Esophagus squamous epithelium (tissue), 4 donors: ENCODE measurements around the gene MRPS16.

Experiments
- POLR2A ChIP-seq, 4 donors: fragments of 450-650 bp; IDR thresholded peaks; one replicate each; pipeline ENCODE4 v1.6.1; 2017; ENCODE audit warnings: antibody characterized with exemption in 4 of 4, mild to moderate bottlenecking in 4 of 4, moderate library complexity in 3 of 4
- TF ChIP-seq, protein P1 (sequence below), 6 experiments: fragments of 450-650 bp in 4 of 6; fragments of 200-600 bp in 2 of 6; sonication (generic) in 2 of 6; IDR thresholded peaks; one replicate each; pipeline ENCODE4 v1.5.1; 2016 to 2019; ENCODE audit warnings: antibody characterized with exemption in 6 of 6, mild to moderate bottlenecking in 4 of 6, moderate library complexity in 4 of 6

DNA sequence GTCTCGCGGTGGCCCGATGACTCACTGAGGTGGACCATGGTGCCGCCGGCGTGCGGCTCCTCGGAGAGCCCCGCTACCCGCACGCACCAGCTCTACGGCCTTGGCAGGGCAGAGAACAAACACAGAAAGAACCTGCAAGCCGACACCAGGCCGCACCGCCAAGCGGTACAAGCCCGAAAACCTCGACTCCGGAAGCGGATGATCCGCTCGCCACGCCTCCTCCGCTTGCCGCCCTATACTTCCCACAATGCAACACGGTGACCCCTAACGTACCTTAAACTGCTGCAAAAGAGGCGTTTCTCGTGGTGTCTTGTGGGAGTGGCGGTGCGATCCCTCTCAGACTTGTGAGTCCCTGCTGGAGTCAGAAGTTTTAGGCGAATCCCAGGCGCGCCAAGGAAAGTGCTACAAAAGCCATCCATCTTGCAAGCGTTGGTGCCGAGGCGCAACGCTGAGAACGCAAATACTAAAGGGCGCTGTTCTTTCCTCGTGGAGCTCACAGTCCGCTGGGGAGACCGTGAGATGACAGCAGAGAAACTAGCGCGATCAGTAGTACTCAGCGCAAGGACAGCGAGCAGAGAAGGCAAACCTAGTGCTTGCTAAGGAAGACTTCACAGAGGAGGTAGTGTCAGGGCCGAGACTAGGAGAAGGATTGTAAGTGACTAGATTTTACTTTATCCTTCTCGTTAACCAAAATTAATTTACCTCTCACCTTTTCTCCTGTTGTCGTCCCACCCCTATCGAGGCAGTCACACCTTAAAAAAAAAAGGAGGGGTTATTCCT lies at the start of gene MRPS16:
- TF ChIP-seq, protein P1, sequence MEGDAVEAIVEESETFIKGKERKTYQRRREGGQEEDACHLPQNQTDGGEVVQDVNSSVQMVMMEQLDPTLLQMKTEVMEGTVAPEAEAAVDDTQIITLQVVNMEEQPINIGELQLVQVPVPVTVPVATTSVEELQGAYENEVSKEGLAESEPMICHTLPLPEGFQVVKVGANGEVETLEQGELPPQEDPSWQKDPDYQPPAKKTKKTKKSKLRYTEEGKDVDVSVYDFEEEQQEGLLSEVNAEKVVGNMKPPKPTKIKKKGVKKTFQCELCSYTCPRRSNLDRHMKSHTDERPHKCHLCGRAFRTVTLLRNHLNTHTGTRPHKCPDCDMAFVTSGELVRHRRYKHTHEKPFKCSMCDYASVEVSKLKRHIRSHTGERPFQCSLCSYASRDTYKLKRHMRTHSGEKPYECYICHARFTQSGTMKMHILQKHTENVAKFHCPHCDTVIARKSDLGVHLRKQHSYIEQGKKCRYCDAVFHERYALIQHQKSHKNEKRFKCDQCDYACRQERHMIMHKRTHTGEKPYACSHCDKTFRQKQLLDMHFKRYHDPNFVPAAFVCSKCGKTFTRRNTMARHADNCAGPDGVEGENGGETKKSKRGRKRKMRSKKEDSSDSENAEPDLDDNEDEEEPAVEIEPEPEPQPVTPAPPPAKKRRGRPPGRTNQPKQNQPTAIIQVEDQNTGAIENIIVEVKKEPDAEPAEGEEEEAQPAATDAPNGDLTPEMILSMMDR (IDR thresholded peaks at IDR 0.05), result peak in 2 of 6 experiments; percentile 8 to 9
- peak in 2 of 4 donors; percentile 74 to 80 for TF ChIP-seq POLR2A (IDR thresholded peaks at IDR 0.05)
